Measurements from ENCODE around the gene PTPRK.

GRCh38 chr6:128277379-128277778 lies 243.0 kb downstream of the PTPRK start:
- no peak for TF ChIP-seq CTCF (conservative IDR thresholded peaks at IDR 0.05 in 1 of 2, IDR thresholded peaks at IDR 0.05 in 1 of 2; ENCODE audit: low read depth in 1 of 2, low read length in 2 of 2)
- no peak for TF ChIP-seq EZH2 (IDR thresholded peaks at IDR 0.05; ENCODE audit: low read length, missing control alignments)

Measured in fibroblast of lung (primary cell).